ENCODE results near the gene TSNAXIP1. TPM values are rescaled to one million over a fixed set of nuclear protein-coding genes. Genes with fewer than 3 reads are reported as not detected.

The TSNAXIP1 gene
- total RNA-seq, 1 donor: 0.99 TPM

DNA sequence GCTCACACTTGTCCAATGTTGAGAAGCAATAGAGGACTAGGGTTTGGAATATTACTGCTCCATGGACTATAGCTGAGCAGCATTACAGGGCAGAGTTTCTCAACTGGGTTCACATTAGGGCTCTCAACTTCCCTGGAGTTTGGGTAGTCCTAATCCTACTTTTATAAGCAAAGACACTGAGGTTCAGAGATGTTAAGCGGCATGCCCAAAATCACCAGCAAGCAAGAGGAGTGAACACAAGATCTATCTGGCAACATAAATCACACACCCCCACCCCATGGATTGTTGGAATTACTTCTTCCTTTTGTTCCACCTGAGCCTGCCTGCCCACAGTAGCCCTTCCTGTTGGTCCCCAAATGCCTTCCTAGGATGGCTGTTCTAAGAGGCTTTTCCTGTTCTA, 5.2 kb downstream of the TSNAXIP1 start:
- H3K4me3 ChIP-seq (ENCODE audit: low read depth, low read length): no peak overlapping the region
- no peak for DNase-seq (ENCODE audit: low read depth)
- TF ChIP-seq, protein P1, sequence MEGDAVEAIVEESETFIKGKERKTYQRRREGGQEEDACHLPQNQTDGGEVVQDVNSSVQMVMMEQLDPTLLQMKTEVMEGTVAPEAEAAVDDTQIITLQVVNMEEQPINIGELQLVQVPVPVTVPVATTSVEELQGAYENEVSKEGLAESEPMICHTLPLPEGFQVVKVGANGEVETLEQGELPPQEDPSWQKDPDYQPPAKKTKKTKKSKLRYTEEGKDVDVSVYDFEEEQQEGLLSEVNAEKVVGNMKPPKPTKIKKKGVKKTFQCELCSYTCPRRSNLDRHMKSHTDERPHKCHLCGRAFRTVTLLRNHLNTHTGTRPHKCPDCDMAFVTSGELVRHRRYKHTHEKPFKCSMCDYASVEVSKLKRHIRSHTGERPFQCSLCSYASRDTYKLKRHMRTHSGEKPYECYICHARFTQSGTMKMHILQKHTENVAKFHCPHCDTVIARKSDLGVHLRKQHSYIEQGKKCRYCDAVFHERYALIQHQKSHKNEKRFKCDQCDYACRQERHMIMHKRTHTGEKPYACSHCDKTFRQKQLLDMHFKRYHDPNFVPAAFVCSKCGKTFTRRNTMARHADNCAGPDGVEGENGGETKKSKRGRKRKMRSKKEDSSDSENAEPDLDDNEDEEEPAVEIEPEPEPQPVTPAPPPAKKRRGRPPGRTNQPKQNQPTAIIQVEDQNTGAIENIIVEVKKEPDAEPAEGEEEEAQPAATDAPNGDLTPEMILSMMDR (IDR thresholded peaks at IDR 0.05; ENCODE audit: insufficient read depth, low read length): no peak

DNA sequence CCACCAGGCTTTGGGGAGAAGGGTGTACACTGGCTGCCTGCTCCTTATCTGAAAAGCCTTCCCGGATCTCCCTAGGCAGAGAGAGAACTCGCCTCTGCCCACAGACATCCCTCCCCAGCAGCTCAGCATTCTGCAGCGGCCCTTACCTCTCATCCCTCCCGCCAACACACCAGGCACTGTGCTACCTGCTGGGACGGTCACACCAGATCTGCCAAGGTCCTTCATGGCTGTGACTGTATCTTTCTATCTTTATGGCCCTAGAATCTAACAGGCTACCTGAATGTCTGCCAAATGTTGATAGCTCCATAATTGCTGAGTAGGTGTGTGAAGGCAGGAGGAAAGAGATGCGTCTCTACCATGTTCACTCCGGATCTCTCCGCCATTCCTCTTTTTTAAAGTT, 7.9 kb downstream of the TSNAXIP1 start:
- TF ChIP-seq, protein P1 (IDR thresholded peaks at IDR 0.05; ENCODE audit: insufficient read depth, low read length): no peak

DNA sequence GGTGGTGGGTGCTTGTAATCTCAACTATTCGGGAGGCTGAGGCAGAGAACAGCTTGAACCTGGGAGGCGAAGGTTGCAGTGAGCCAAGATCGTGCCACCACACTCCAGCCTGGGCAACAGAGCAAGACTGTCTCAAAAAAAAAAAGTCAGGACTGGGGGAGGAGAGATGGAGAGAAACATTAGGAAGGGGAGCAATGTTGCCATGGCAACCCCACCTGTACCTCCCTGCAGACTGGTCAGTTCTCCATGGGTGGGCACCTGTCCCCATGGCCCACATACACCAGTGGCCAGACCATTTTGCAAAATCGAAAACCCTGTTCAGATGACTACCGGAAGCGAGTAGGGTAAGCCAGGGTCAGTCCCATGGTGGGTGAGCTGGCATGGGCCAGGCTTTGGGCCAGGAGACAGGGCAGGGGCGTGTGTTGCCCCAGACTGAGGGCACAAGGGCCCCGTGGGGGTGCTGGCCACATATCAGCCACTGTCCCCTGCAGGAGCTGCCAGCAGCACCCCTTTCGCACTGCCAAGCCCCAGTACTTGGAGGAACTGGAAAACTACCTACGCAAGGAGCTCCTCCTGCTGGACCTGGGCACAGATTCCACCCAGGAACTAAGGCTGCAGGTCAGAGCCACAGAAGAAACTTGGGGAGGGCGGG, 14.0 kb downstream of the TSNAXIP1 start:
- no peak for DNase-seq (ENCODE audit: low read depth)
- no peak overlapping the region for H3K4me3 ChIP-seq (ENCODE audit: low read depth, low read length)
- TF ChIP-seq, protein P1 (IDR thresholded peaks at IDR 0.05; ENCODE audit: insufficient read depth, low read length): no peak

More for the DNA sequence above, 7.9 kb downstream of the TSNAXIP1 start:
- DNase-seq (ENCODE audit: low read depth): no peak
- no peak overlapping the region for H3K4me3 ChIP-seq (ENCODE audit: low read depth, low read length)

DNA sequence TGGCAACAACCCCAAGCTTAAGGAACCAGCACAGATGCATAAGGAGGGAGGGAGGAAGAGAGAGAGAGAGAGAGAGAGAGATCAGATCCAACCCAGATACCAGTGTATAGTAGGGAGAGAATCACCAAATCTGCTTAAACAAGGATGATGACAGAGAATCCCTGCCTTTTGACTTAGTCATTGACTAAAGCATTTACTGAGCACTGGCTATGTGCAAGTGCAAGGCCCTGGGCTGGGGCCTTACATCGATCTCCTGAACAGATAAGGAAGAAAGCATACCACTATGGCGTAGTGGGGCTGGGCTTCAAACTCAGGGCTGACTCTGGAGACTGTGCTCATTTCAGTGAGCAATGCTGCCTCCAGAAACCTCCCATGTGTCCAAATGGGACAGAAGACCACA, 15.8 kb downstream of the TSNAXIP1 start:
- no peak for DNase-seq (ENCODE audit: low read depth)
- H3K4me3 ChIP-seq (ENCODE audit: low read depth, low read length): no peak overlapping the region
- TF ChIP-seq, protein P1 (IDR thresholded peaks at IDR 0.05; ENCODE audit: insufficient read depth, low read length): no peak

DNA sequence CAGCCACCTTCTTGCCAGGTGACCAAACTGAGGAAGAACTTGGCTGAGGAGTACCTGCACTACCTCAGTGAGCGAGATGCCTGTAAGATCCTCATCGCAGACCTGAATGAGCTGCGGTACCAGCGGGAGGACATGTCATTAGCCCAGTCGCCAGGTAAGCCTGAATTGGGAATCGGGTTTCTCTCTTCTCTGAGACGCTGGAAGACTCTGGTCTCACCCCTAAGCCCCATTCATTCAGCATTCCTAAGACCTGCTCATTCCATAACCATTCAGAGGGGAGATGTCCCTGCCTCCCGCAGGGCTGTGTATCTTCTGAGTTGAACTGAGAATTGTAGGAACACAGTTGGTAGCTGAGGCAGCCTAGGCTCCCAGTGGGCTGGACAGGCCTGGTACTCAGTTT, 18.4 kb downstream of the TSNAXIP1 start:
- H3K4me3 ChIP-seq (ENCODE audit: low read depth, low read length): no peak overlapping the region
- TF ChIP-seq, protein P1 (IDR thresholded peaks at IDR 0.05; ENCODE audit: insufficient read depth, low read length): no peak
- DNase-seq (ENCODE audit: low read depth): no peak

DNA sequence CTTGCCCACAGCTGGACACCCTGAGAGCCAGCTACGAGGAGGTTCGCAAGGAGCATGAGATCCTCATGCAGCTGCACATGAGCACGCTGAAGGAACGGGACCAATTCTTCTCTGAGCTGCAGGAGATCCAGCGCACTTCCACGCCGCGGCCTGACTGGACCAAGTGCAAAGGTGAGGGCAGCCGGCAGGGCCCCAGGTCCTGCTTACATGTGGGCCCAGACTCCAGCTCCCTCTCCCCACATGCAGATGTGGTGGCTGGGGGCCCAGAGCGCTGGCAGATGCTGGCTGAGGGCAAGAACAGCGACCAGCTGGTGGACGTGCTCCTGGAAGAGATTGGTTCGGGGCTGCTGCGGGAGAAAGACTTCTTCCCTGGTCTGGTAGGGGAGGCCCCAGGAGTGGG, 19.2 kb downstream of the TSNAXIP1 start:
- TF ChIP-seq, protein P1 (IDR thresholded peaks at IDR 0.05; ENCODE audit: insufficient read depth, low read length): no peak

DNA sequence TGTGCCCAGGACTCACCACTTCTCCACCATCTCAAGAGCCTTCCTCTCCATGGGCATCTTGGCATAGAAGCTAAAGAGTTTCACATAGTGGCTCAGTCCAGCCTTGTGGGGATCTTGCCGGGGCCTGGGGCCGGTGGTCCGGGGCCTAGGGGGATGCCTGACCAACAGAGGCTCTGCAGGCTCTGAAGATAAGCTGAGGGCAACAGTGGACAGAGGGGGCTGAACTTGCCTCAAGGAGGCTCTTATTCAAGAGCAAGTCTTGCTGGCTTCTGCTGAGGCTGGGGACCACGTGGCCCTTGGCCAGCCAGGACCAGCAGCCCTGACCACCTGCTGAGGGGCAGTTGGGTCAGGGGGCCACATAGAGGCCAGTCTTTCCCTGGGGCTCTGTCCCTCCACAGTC, 22.0 kb downstream of the TSNAXIP1 start:
- TF ChIP-seq, protein P1 (IDR thresholded peaks at IDR 0.05; ENCODE audit: insufficient read depth, low read length): no peak
- no peak for DNase-seq (ENCODE audit: low read depth)
- H3K4me3 ChIP-seq (ENCODE audit: low read depth, low read length): no peak overlapping the region

More for the DNA sequence above, 19.2 kb downstream of the TSNAXIP1 start:
- no peak for DNase-seq (ENCODE audit: low read depth)
- no peak overlapping the region for H3K4me3 ChIP-seq (ENCODE audit: low read depth, low read length)

All from fibroblast of the aortic adventitia (primary cell).